ENCODE measurements around the gene C9orf153.

The C9orf153 gene

DNA sequence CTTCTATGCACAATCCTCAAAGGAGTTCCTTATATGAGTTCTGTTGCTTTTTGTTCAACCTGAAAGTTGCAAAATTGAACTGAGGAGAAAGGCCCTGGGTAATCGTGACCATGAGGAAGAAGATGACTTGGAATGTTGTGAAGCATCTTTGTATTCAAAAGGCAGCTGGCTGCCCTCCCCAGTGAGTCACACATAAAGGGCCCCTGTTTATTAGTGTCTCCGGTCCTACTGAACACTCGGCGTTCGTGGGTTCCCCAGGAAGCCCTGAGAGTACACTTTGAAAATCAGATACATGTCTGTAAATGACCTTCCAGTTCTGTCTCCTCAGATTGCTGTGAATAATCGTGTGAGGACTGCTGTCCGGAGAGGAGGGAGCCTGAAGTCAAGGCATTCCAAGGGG, 73.6 kb downstream of the C9orf153 start:
- no peak for DNase-seq

DNA sequence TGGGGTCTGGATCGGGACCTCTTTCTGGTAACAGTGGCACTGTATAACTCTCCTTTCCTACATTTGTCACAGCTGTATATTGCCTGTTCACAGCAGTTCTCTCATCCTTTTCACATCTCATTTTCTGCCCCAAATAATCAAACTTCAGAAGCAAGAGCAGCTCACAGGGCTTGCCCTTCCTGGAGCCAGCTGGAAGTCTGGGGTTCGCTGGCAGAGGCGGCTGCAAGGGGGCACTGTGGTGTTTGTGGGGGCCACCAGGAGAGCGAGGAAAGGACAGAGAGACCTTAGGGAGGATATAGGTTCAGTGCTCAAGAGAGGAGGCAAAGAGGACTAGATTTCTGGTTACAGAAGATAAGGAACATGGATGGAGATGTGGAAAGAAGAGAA, 75.3 kb downstream of the C9orf153 start:
- no peak for DNase-seq

DNA sequence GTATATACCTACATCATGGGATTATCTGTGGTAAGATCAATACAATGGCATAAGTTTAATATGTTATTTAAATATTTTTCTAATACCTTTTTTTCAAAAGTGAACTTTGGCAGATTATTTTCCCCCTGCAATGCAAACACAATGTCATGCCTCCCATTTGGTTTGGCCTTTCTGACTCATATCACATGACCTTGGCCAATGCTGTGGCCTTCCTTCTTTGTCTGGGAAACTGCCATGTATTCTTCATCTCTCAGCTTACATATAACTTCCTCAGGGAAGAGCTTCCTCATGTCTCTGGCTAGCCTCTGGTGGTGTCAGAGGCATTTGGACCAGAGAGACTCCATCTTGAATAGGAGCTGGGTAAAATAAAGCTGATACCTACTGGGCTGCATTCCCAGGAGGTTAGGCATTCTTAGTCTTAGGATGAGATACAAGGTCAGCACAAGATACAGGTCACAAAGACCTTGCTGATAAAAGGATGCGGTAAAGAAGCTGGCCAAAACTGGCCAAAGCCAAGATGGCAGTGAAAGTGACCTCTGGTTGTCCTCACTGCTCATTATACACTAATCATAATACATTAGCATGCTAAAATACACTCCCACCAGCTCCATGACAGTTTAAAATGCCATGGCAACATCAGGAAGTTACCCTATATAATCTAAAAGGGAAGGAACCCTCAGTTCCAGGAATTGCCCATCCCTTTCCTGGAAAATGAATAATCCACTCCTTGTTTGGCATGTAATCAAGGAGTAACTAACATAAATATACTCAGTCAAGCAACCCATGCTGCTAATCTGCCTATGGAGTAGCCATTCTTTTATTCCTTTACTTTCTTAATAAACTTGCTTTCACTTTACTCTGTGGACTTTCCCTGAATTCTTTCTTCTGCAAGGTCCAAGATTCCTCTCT, 76.0 kb downstream of the C9orf153 start:
- no peak for DNase-seq

DNA sequence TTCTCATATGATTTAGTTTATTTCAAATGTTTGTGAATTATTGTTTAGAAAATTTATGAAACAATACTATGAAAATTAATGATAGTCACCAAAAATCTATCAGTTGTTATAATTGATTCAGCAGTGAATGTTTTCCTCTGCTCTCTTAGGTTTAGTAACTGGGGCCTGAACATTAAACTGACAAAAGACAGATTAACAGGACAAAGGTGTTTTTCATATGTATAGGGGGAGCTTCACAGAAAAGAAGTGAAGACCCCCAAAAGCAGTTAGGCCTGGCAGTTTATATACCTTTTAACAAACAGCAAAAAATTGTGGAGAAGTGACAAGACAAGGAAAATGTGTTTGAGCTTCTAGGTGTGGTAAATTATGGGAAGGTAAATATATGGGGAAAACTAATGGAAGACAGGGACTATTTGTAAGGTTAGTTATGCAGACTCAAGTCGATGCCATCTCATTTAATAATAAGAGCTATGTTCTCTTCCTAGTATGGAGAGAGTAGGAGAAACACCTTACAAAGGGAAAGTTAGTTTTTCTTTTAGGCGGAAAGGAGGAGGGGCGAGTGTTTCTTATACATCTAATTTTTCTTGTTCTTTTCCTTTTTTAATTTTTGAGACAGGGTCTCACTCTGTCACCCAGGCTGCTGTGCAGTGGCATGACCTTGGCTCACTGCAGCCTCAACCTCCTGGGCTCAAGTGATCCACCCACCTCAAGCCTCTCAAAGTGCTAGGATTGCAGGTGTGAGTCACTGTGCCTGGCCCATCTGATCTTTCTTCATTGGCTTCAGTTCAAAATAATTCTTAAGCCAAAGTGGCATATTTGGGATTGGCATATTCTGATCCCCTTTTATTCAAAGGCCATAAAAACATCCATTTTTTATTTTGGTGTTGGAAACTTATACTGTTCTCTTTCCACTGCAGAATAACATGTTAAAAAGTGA, 77.8 kb downstream of the C9orf153 start:
- no peak for DNase-seq

DNA sequence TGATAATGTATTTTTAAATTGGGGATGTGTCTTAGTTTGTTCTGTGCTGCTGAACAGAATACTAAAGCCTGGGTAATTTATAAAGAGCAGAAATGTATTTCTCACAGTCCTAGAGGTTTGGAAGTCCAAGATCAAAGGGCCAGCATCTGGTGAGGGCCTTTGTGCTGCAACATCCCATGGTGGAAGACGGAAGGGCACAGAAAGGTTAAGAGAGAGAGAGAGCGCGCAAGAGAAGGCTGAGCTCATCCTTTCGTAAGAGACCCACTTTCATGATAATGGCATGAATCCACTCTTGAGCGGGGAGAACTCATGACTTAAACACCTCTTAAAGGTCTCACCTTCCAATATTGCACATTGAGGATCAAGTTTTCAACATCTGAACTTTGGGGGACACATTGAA, 81.0 kb downstream of the C9orf153 start:
- DNase-seq = no peak

DNA sequence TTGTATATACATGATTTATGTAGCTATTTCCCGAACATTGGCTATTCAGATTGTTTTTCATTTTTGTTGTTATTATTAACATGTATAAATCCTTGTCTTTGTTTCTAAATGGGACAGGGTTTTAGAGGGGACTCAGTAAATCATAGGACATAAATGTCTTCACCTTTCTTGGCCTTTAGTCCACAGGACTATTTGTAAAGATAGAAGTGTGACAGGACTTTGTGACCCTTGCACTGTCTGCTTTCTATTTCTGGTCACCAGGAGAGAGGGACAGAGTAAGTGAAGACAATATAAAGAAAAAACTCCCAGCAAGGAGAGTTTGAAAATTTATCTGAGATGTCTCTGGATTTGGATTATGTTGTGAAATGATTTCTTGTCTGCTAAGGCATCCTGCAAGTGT, 81.5 kb downstream of the C9orf153 start:
- no peak for DNase-seq

DNA sequence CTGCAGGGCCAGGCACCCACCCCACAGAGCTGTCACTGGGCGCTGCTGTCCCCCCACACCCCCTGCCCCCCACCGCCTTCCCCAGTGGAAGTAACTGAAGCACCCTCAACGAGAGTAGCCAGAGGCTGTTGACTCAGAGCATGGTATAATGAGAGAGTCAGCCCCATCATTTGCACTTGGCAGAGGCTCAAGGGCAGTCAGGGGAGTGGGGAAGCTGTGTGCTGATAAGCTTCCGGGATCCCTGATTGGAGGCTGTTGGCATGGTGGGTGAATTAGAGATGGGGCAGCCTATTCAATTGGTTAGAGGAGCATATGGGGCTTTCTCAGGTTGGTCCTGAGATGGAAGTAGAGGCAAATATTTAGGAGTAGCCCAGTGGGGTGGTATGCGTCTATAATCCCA, 83.0 kb downstream of the C9orf153 start:
- no peak for DNase-seq

DNA sequence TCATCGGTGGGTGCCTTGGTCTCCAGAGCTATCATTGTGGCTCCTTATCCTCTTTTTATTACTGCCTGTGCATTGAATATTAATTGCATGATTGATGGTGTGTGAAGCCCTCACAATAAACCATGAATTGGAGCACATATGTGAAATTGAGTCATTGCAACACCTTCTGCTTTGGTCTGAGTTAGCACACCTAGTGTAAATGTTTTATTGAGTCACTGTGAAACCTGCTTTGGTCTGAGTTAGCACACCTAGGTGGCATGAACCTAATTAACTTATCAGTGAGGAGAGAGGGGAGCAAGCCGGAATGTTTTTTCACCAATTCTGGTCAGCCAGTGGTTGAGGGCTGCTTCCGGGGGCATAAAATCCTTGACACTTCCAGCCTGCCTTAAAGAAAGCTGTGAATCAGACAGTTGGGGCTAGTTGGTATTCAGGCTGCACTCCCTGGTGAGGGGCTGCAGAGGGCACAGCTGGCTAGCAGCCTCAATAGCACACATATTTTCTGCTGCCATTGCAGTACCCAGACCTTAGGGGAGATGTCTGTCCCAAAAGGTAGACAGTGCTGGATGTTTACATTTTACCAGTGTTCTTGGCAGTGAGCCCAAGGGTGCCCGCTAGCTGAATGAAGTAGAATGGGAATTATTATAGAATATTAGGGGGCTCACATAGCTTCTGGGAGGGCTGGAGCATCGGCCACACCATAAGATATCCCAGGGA, 83.6 kb downstream of the C9orf153 start:
- no peak for DNase-seq

DNA sequence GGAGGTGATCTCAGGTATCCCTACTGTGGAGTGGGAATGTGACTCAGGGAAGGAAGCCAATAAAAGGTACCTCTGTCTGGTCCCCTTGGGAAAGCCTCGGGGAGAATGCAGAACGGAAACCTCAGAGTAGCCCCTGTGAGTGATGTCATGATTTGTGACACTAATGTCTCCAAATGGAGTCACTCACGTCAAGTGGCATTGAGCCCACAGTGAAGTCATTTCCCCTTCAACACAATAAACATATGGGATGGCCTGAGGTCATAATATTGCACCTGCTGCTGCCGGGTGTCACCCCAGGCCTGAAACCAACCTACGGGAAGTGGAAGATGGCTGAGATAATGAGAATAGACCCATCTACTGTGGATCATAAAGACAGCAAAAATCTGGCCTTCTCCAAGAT, 84.2 kb downstream of the C9orf153 start:
- DNase-seq = no peak

Measured in activated gamma-delta T cell (primary cell).